Gastroesophageal sphincter (tissue), 3 donors: ENCODE measurements around the gene KDM5A.

Source experiments
- CTCF ChIP-seq, 4 experiments: fragments of 200-600 bp in 2 of 4; fragments of 450-650 bp in 2 of 4; sonication (generic) in 1 of 4; IDR thresholded peaks; one replicate each; pipeline ENCODE4 v1.5.1; 2017 to 2019; ENCODE audit warnings: antibody characterized with exemption in 4 of 4, mild to moderate bottlenecking in 2 of 4, moderate library complexity in 2 of 4
- EP300 ChIP-seq: sonication (generic); formaldehyde crosslinking; IDR thresholded peaks from one replicate; pipeline ENCODE4 v1.6.1; 2017; ENCODE audit warnings: antibody characterized with exemption, mild to moderate bottlenecking

GRCh38 chr12:241266-241665, 147.9 kb downstream of the KDM5A start:
- TF ChIP-seq CTCF (IDR thresholded peaks at IDR 0.05) (no peak), EP300 (no peak)
